OCI-LY3 (cell line): Measurements from ENCODE around the gene LARGE1.

Experiments
- EZH2phosphoT487 ChIP-seq: fragments of 200-600 bp; shearing (Covaris generic); IDR thresholded peaks from 2 replicates; pipeline ENCODE4 v1.6.1; 2018; ENCODE audit warnings: antibody characterized with exemption, mixed run types, low read depth
- TF ChIP-seq, protein P1 (sequence below): fragments of 200-600, 300-600 bp; sonication (generic); IDR thresholded peaks from 2 replicates; pipeline ENCODE4 v1.5.1; 2014; ENCODE audit warnings: antibody characterized with exemption, low read length, low read depth

DNA sequence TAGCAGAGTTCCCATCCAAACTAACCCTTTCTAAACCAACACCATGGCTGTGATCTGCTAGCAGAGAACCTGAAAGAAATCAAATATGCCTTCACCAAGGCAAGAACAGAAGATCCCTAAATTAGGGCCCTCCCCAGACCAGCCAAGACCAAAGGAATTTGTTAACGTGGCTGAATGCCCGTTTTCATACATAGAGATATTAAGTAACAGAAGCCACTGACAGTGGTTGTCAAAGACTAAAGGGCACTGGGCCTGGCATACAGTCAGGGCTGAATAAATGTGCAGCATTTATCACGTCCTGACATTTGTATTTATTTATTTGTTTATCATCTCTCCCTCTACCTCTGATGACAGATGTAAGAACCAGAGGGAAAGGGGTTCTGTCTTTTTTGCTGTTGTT, 271.8 kb downstream of the LARGE1 start:
- TF ChIP-seq EZH2phosphoT487 = no peak
- TF ChIP-seq, protein P1, sequence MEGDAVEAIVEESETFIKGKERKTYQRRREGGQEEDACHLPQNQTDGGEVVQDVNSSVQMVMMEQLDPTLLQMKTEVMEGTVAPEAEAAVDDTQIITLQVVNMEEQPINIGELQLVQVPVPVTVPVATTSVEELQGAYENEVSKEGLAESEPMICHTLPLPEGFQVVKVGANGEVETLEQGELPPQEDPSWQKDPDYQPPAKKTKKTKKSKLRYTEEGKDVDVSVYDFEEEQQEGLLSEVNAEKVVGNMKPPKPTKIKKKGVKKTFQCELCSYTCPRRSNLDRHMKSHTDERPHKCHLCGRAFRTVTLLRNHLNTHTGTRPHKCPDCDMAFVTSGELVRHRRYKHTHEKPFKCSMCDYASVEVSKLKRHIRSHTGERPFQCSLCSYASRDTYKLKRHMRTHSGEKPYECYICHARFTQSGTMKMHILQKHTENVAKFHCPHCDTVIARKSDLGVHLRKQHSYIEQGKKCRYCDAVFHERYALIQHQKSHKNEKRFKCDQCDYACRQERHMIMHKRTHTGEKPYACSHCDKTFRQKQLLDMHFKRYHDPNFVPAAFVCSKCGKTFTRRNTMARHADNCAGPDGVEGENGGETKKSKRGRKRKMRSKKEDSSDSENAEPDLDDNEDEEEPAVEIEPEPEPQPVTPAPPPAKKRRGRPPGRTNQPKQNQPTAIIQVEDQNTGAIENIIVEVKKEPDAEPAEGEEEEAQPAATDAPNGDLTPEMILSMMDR = no peak
